T-cell (primary cell): ENCODE results near the gene SCUBE2. TPM values are rescaled to one million over a fixed set of nuclear protein-coding genes. Genes with fewer than 3 reads are reported as not detected.

Experiments used
- ATAC-seq, 4 experiments: fragments of 200-7000 bp in 3 of 4; fragments of 150-1000 bp in 1 of 4; cut with Tn5 transposase; replicated peaks in 1 of 4; 1 replicate in 3 of 4; 2 replicates in 1 of 4; pipeline ENCODE4 v1.10.0; 2021; ENCODE audit warnings: moderate library complexity in 3 of 4, mild to moderate bottlenecking in 2 of 4, moderate number of reproducible peaks in 1 of 4
- CTCF ChIA-PET, 2 donors: fragments of 300-600 bp; sonication (Branson Sonifier 250); formaldehyde crosslinking; loops; one replicate each; lab custom pipeline; 2022; ENCODE audit warnings: antibody characterized with exemption in 2 of 2; lab: Charles Lee
- POLR2A ChIA-PET, 2 donors: fragments of 300-600 bp; sonication (Branson Sonifier 250); formaldehyde crosslinking; loops; one replicate each; lab custom pipeline; 2022; ENCODE audit warnings: antibody characterized with exemption in 2 of 2; lab: Charles Lee
- DNase-seq, 35 experiments: peaks; one replicate each; pipeline versions ENCODE4 v3.0.0 to v3.0.0-alpha.2; 2013 to 2023
- H3K27ac ChIP-seq: one replicate; pipeline ENCODE4 v1.5.1; 2013; ENCODE audit warnings: low read length
- H3K27me3 ChIP-seq, 2 experiments: replicated peaks in 1 of 2; 1 replicate in 1 of 2; 2 replicates in 1 of 2; pipeline versions ENCODE4 v1.6.1 to v1.7.0; 2013; ENCODE audit warnings: low read length in 1 of 2, mixed read lengths in 1 of 2; ENCODE audit not compliant: control insufficient read depth in 2 of 2, insufficient read depth in 2 of 2; ENCODE audit errors: extremely low read depth in 1 of 2
- H3K36me3 ChIP-seq, 2 donors: 1 replicate in 1 of 2; 2 replicates in 1 of 2; pipeline versions ENCODE4 v1.6.1 to v1.7.0; 2013; ENCODE audit warnings: low read length in 1 of 2; ENCODE audit not compliant: control insufficient read depth in 2 of 2, insufficient read depth in 1 of 2; ENCODE audit errors: extremely low read depth in 1 of 2
- H3K4me1 ChIP-seq, 2 experiments: 1 replicate in 1 of 2; 2 replicates in 1 of 2; pipeline versions ENCODE4 v1.6.1 to v1.7.0; 2013; ENCODE audit warnings: low read length in 2 of 2, mixed read lengths in 1 of 2; ENCODE audit not compliant: insufficient read depth in 2 of 2, control insufficient read depth in 1 of 2; ENCODE audit errors: extremely low read depth in 1 of 2
- H3K4me3 ChIP-seq, 2 donors: 1 replicate in 1 of 2; 2 replicates in 1 of 2; pipeline versions ENCODE4 v1.5.1 to v1.7.0; 2013; ENCODE audit warnings: mild to moderate bottlenecking in 2 of 2, low read length in 1 of 2, moderate library complexity in 1 of 2; ENCODE audit not compliant: control insufficient read depth in 1 of 2; ENCODE audit errors: extremely low read depth in 1 of 2
- H3K9me3 ChIP-seq: 2 replicates; pipeline ENCODE4 v1.7.0; 2013
- H3K27ac Mint-ChIP-seq, 2 donors: one replicate each; pipeline ENCODE4 v1.8.0; 2020 to 2021; ENCODE audit warnings: mild to moderate bottlenecking in 2 of 2, mixed read lengths in 2 of 2
- H3K27me3 Mint-ChIP-seq, 2 donors: one replicate each; pipeline ENCODE4 v1.8.0; 2021 to 2022; ENCODE audit warnings: mixed read lengths in 2 of 2
- H3K36me3 Mint-ChIP-seq: one replicate; pipeline ENCODE4 v1.8.0; 2021; ENCODE audit warnings: mixed read lengths
- H3K4me1 Mint-ChIP-seq, 3 donors: one replicate each; pipeline ENCODE4 v1.8.0; 2020 to 2022; ENCODE audit warnings: mixed read lengths in 3 of 3, mild to moderate bottlenecking in 1 of 3
- H3K4me3 Mint-ChIP-seq, 3 donors: one replicate each; pipeline ENCODE4 v1.8.0; 2020 to 2022; ENCODE audit warnings: mild to moderate bottlenecking in 3 of 3, mixed read lengths in 3 of 3, moderate library complexity in 3 of 3
- H3K9me3 Mint-ChIP-seq, 3 donors: one replicate each; pipeline ENCODE4 v1.8.0; 2020 to 2022; ENCODE audit warnings: mixed read lengths in 3 of 3
- WGBS: methylation state at CpG from one replicate; pipeline ENCODE4 v1.1.5; 2013; ENCODE audit warnings: missing lambda C conversion rate; ENCODE audit not compliant: insufficient coverage; 5-methylcytosine and 5-hydroxymethylcytosine counted together
- total RNA-seq, 35 experiments: library from RNA in 6 of 35; stranded (reverse) in 6 of 35; fragments of 120-200 nt in 1 of 35; gene quantifications; one replicate each; pipeline versions ENCODE4 v1.2.1 to v1.2.4 and lab custom pipeline; 2013 to 2026

SCUBE2 gene
- total RNA-seq, 5 donors from 2014 or later (not counting 1 experiment from before 2014, with no cell fraction given), result 0.22 to 1.3 (median 0.77) TPM; not detected in 1

GRCh38 chr11:9053316-9054035 lies 37.9 kb downstream of the SCUBE2 start:
- Histone ChIP-seq H3K9me3 (no peaks in the 10 kb centered on the region), H3K27me3 (peaks cover 0 to 2% of the 10 kb centered on the region in 2 experiments), H3K4me1 (no peaks in the 10 kb centered on the region), H3K27ac (no peak overlapping the region), H3K4me3 (no peak overlapping the region), H3K36me3 (no peaks in the 10 kb centered on the region)
- Mint-ChIP-seq H3K4me1 (no peaks in the 10 kb centered on the region), H3K9me3 (no peaks in the 10 kb centered on the region), H3K4me3 (no peak overlapping the region), H3K27ac (no peak overlapping the region), H3K27me3 (peaks cover 3 to 4% of the 10 kb centered on the region in 2 donors), H3K36me3 (no peaks in the 10 kb centered on the region)
- DNase-seq (no peak), ATAC-seq (no peak)
- WGBS, result 82% methylated on average over 3 of the region's 7 CpGs
- ChIA-PET CTCF (no interaction called here), POLR2A (no interaction called here)

GRCh38 chr11:9052316-9052715 lies 39.1 kb downstream of the SCUBE2 start:
- H3K4me3 Mint-ChIP-seq, result no peak overlapping the region
- Histone ChIP-seq H3K9me3 (no peaks in the 10 kb centered on the region), H3K36me3 (no peaks in the 10 kb centered on the region), H3K4me3 (no peak overlapping the region), H3K27me3 (peaks cover 0 to 4% of the 10 kb centered on the region in 2 experiments), H3K27ac (no peak overlapping the region), H3K4me1 (no peaks in the 10 kb centered on the region)
- no peak overlapping the region for H3K27ac Mint-ChIP-seq
- H3K27me3 Mint-ChIP-seq, result peaks cover 3 to 4% of the 10 kb centered on the region in 2 donors
- ChIA-PET CTCF (no interaction called here), POLR2A (no interaction called here)
- no peaks in the 10 kb centered on the region for H3K4me1 Mint-ChIP-seq
- 89% methylated on average over 1 of the region's 3 CpGs for WGBS
- no peaks in the 10 kb centered on the region for H3K36me3 Mint-ChIP-seq
- ATAC-seq (no peak), DNase-seq (no peak)
- H3K9me3 Mint-ChIP-seq, result no peaks in the 10 kb centered on the region

GRCh38 chr11:9049959-9050358 lies 41.4 kb downstream of the SCUBE2 start:
- no peaks in the 10 kb centered on the region for H3K36me3 Mint-ChIP-seq
- ChIA-PET POLR2A (no interaction called here), CTCF (interaction anchor here in 1 of 2 donors (0.7 kb wide), 1 partner anchor 176 kb away, joined by 3 read pairs; no protein-coding TSS in a partner anchor)
- ATAC-seq (no peak), DNase-seq (no peak)
- H3K27ac Mint-ChIP-seq, result no peak overlapping the region
- H3K4me3 Mint-ChIP-seq, result no peak overlapping the region
- Histone ChIP-seq H3K4me1 (no peaks in the 10 kb centered on the region), H3K27me3 (peaks cover 0 to 5% of the 10 kb centered on the region in 2 experiments), H3K36me3 (no peaks in the 10 kb centered on the region), H3K4me3 (no peak overlapping the region), H3K9me3 (no peaks in the 10 kb centered on the region), H3K27ac (no peak overlapping the region)
- peaks cover 0 to 3% of the 10 kb centered on the region in 2 donors for H3K27me3 Mint-ChIP-seq
- no CpG with 5 or more reads among the region's 2 CpGs for WGBS
- H3K4me1 Mint-ChIP-seq, result no peaks in the 10 kb centered on the region
- H3K9me3 Mint-ChIP-seq, result no peaks in the 10 kb centered on the region

GRCh38 chr11:9047964-9048523 lies 43.4 kb downstream of the SCUBE2 start:
- ATAC-seq, result no peak
- Mint-ChIP-seq H3K27me3 (peaks cover 0 to 3% of the 10 kb centered on the region in 2 donors), H3K27ac (no peak overlapping the region), H3K4me3 (no peak overlapping the region), H3K9me3 (no peaks in the 10 kb centered on the region), H3K36me3 (no peaks in the 10 kb centered on the region), H3K4me1 (no peaks in the 10 kb centered on the region)
- Histone ChIP-seq H3K9me3 (no peaks in the 10 kb centered on the region), H3K36me3 (no peaks in the 10 kb centered on the region), H3K4me3 (no peak overlapping the region), H3K27me3 (peaks cover 0 to 5% of the 10 kb centered on the region in 2 experiments), H3K4me1 (no peaks in the 10 kb centered on the region), H3K27ac (no peak overlapping the region)
- ChIA-PET CTCF (no interaction called here), POLR2A (no interaction called here)
- WGBS, result 91% methylated on average over 7 of the region's 9 CpGs
- no peak for DNase-seq

- ATAC-seq (no peak), DNase-seq (no peak)
- Mint-ChIP-seq H3K4me3 (no peak overlapping the region), H3K27me3 (peaks cover 0 to 3% of the 10 kb centered on the region in 2 donors), H3K27ac (no peak overlapping the region), H3K4me1 (no peaks in the 10 kb centered on the region), H3K36me3 (no peaks in the 10 kb centered on the region), H3K9me3 (no peaks in the 10 kb centered on the region)
- Histone ChIP-seq H3K4me1 (no peaks in the 10 kb centered on the region), H3K36me3 (no peaks in the 10 kb centered on the region), H3K27me3 (peaks cover 0 to 3% of the 10 kb centered on the region in 2 experiments), H3K9me3 (no peaks in the 10 kb centered on the region), H3K4me3 (no peak overlapping the region), H3K27ac (no peak overlapping the region)
- POLR2A ChIA-PET, result interaction anchor here in 1 of 2 donors (0.7 kb wide), 1 partner anchor 60 kb away, joined by 8 read pairs; no protein-coding TSS in a partner anchor
- CTCF ChIA-PET, result no interaction called here
- 90% methylated on average over 3 of the region's 4 CpGs for WGBS
Measured at GRCh38 chr11:9046481-9046880, 44.9 kb downstream of the SCUBE2 start.

GRCh38 chr11:9042488-9042887 lies 48.9 kb downstream of the SCUBE2 start:
- POLR2A ChIA-PET, result no interaction called here
- no peak overlapping the region for H3K27ac ChIP-seq
- no peaks in the 10 kb centered on the region for H3K4me1 Mint-ChIP-seq
- WGBS, result no CpG with 5 or more reads among the region's 1 CpG
- no peaks in the 10 kb centered on the region for H3K4me1 ChIP-seq
- H3K4me3 ChIP-seq, result no peak overlapping the region
- CTCF ChIA-PET, result no interaction called here
- no peaks in the 10 kb centered on the region for H3K9me3 ChIP-seq
- no peaks in the 10 kb centered on the region for H3K9me3 Mint-ChIP-seq
- DNase-seq, result no peak
- H3K36me3 Mint-ChIP-seq, result no peaks in the 10 kb centered on the region
- no peak for ATAC-seq
- peaks cover 0 to 9% of the 10 kb centered on the region in 2 experiments for H3K27me3 ChIP-seq
- no peak overlapping the region for H3K4me3 Mint-ChIP-seq
- H3K27ac Mint-ChIP-seq, result no peak overlapping the region
- peaks cover 10 to 16% of the 10 kb centered on the region in 2 donors for H3K27me3 Mint-ChIP-seq
- H3K36me3 ChIP-seq, result no peaks in the 10 kb centered on the region
